A549 (cell line): ENCODE data around the gene BFSP1. TPM values are rescaled to one million over a fixed set of nuclear protein-coding genes. Genes with fewer than 3 reads are reported as not detected.

Experiments
- ATAC-seq, 2 experiments: fragments of 200-7000 bp in 1 of 2; fragments of >200 bp in 1 of 2; cut with Nextera tagmentation in 1 of 2; cut with Tn5 transposase in 1 of 2; 3 replicates each; pipeline versions ENCODE4 v1.8.0 to v1.9.1; 2018 to 2020; ENCODE audit warnings: mild to moderate bottlenecking in 1 of 2, moderate library complexity in 1 of 2
- CTCF ChIA-PET: fragments of 300-600 bp; sonication (Branson Sonifier 250); formaldehyde crosslinking; extraction: SDS; loops from one replicate; lab custom pipeline; 2021; ENCODE audit warnings: antibody characterized with exemption, inconsistent platforms; lab: Yijun Ruan, JAX
- POLR2A ChIA-PET: fragments of 350-600 bp; formaldehyde crosslinking; extraction: SDS; loops from one replicate; lab custom pipeline; 2021; ENCODE audit warnings: antibody characterized with exemption, inconsistent platforms; lab: Yijun Ruan, JAX
- DNase-seq, 2 experiments: peaks; one replicate each; pipeline versions ENCODE4 v3.0.0 to v3.0.0-alpha.2; 2011 to 2016; ENCODE audit warnings: low read depth in 1 of 2, low spot score in 1 of 2
- FAIRE-seq: peaks from 2 replicates; lab custom pipeline; 2011; peaks lifted over from hg19 to GRCh38; lab: Jason Lieb, UNC
- H3K27ac ChIP-seq, 2 experiments: fragments of >200 bp; sonication (Bioruptor Twin); formaldehyde crosslinking; 3 replicates each; pipeline ENCODE4 v1.5.1; 2016 to 2017
- H3K4me1 ChIP-seq: fragments of >200 bp; sonication (Bioruptor Twin); formaldehyde crosslinking; 3 replicates; pipeline ENCODE4 v1.6.1; 2016
- H3K4me2 ChIP-seq: fragments of >200 bp; sonication (Bioruptor Twin); formaldehyde crosslinking; 3 replicates; pipeline ENCODE4 v1.6.1; 2016
- H3K4me3 ChIP-seq: fragments of >200 bp; sonication (Bioruptor Twin); formaldehyde crosslinking; 3 replicates; pipeline ENCODE4 v1.5.1; 2016
- H3K9me3 ChIP-seq: fragments of >200 bp; sonication (Bioruptor Twin); formaldehyde crosslinking; 3 replicates; pipeline ENCODE4 v1.6.1; 2016
- ATOH8 ChIP-seq: fragments of 250-450 bp; sonication (Bioruptor Pico); IDR thresholded peaks from 2 replicates; pipeline ENCODE4 v1.5.0; 2020; ENCODE audit warnings: low read depth, mild to moderate bottlenecking, moderate library complexity
- BCL3 ChIP-seq: fragments of >200 bp; sonication (Bioruptor Twin); formaldehyde crosslinking; IDR thresholded peaks from 3 replicates; pipeline ENCODE4 v1.6.1; 2016
- BHLHE40 ChIP-seq: IDR thresholded peaks from 2 replicates; pipeline ENCODE4 v1.6.1; 2012; ENCODE audit warnings: low read depth, low read length, inconsistent platforms
- CBX8 ChIP-seq: fragments of 200-600 bp; sonication (generic); IDR thresholded peaks from 2 replicates; pipeline ENCODE4 v1.6.1; 2016
- CHD2 ChIP-seq: fragments of 150-350 bp; IDR thresholded peaks from 2 replicates; pipeline ENCODE4 v1.6.1; 2014; ENCODE audit warnings: low read length; ENCODE audit not compliant: partially characterized antibody
- CHD4 ChIP-seq: fragments of 200-600 bp; sonication (generic); IDR thresholded peaks from 2 replicates; pipeline ENCODE4 v1.6.1; 2016; ENCODE audit warnings: antibody characterized with exemption, mild to moderate bottlenecking, borderline replicate concordance
- EP300 ChIP-seq, 2 experiments: fragments of >200 bp; sonication (Bioruptor Twin); formaldehyde crosslinking; IDR thresholded peaks; 2 replicates in 1 of 2; 3 replicates in 1 of 2; pipeline ENCODE4 v1.6.1; 2016 to 2017
- ESRRA ChIP-seq: fragments of 150-350 bp; IDR thresholded peaks from 2 replicates; pipeline ENCODE4 v1.6.1; 2014; ENCODE audit warnings: mild to moderate bottlenecking, low read length, borderline replicate concordance
- FOSL2 ChIP-seq, 2 experiments: fragments of 450-650 bp in 1 of 2; fragments of >200 bp in 1 of 2; sonication (Bioruptor Twin) in 1 of 2; formaldehyde crosslinking; IDR thresholded peaks; 2 replicates each; pipeline versions ENCODE4 v1.5.0 to v1.6.1; 2016 to 2020; ENCODE audit warnings: mild to moderate bottlenecking in 1 of 2, moderate library complexity in 1 of 2
- GATA3 ChIP-seq: IDR thresholded peaks from 2 replicates; pipeline ENCODE4 v1.6.1; 2012; ENCODE audit warnings: borderline replicate concordance
- HDAC2 ChIP-seq: fragments of 200-600 bp; sonication (generic); IDR thresholded peaks from 2 replicates; pipeline ENCODE4 v1.6.1; 2016
- HOXA7 ChIP-seq: fragments of 250-450 bp; sonication (Bioruptor Pico); IDR thresholded peaks from 2 replicates; pipeline ENCODE4 v1.5.0; 2020; ENCODE audit warnings: mild to moderate bottlenecking, moderate library complexity
- HOXB13 ChIP-seq: fragments of 250-450 bp; sonication (Bioruptor Pico); IDR thresholded peaks from 2 replicates; pipeline ENCODE4 v1.5.0; 2020; ENCODE audit warnings: low read depth, mild to moderate bottlenecking, moderate library complexity
- HOXB5 ChIP-seq: fragments of 250-450 bp; sonication (Bioruptor Pico); IDR thresholded peaks from 2 replicates; pipeline ENCODE4 v1.5.0; 2020; ENCODE audit warnings: mild to moderate bottlenecking, moderate library complexity
- KDM1A ChIP-seq: fragments of 200-600 bp; sonication (generic); IDR thresholded peaks from 2 replicates; pipeline ENCODE4 v1.6.1; 2016; ENCODE audit warnings: low read depth, mild to moderate bottlenecking
- KDM5A ChIP-seq: fragments of 200-600 bp; sonication (generic); IDR thresholded peaks from 2 replicates; pipeline ENCODE4 v1.6.1; 2016; ENCODE audit warnings: antibody characterized with exemption, mild to moderate bottlenecking
- MAX ChIP-seq: IDR thresholded peaks from 2 replicates; pipeline ENCODE4 v1.6.1; 2012
- MAZ ChIP-seq: fragments of 150-350 bp; IDR thresholded peaks from 2 replicates; pipeline ENCODE4 v1.6.1; 2014; ENCODE audit warnings: antibody characterized with exemption, low read depth, low read length, borderline replicate concordance
- NFE2L2 ChIP-seq: fragments of 150-350 bp; conservative IDR thresholded peaks from 2 replicates; pipeline ENCODE4 v1.6.1; 2014; ENCODE audit warnings: low read length
- PHF8 ChIP-seq: fragments of 200-600 bp; sonication (generic); IDR thresholded peaks from 2 replicates; pipeline ENCODE4 v1.6.1; 2016; ENCODE audit warnings: low read depth, mild to moderate bottlenecking, antibody characterized with exemption, moderate library complexity, borderline replicate concordance
- POLR2AphosphoS2 ChIP-seq: conservative IDR thresholded peaks from 2 replicates; pipeline ENCODE4 v1.6.1; 2012; ENCODE audit warnings: low read length, improper control_type of control experiment, inconsistent platforms
- RCOR1 ChIP-seq: fragments of 150-350 bp; IDR thresholded peaks from 2 replicates; pipeline ENCODE4 v1.6.1; 2014; ENCODE audit warnings: antibody characterized with exemption, low read length, low read depth
- RFX5 ChIP-seq: fragments of 450-650 bp; IDR thresholded peaks from 2 replicates; pipeline ENCODE4 v1.7.1; 2014; ENCODE audit warnings: antibody characterized with exemption, mild to moderate bottlenecking, moderate library complexity
- SREBF2 ChIP-seq: fragments of 450-650 bp; IDR thresholded peaks from 2 replicates; pipeline ENCODE4 v1.6.1; 2014; ENCODE audit warnings: mild to moderate bottlenecking, moderate library complexity
- TFCP2L1 ChIP-seq: fragments of 250-450 bp; sonication (Bioruptor Pico); IDR thresholded peaks from 2 replicates; pipeline ENCODE4 v1.5.0; 2021; ENCODE audit warnings: mild to moderate bottlenecking
- TP53 ChIP-seq: fragments of 250-450 bp; sonication (Bioruptor Pico); IDR thresholded peaks from 2 replicates; pipeline ENCODE4 v1.5.0; 2021; ENCODE audit warnings: mild to moderate bottlenecking, moderate library complexity
- ZFP36 ChIP-seq: fragments of 450-650 bp; IDR thresholded peaks from 2 replicates; pipeline ENCODE4 v1.6.1; 2014; ENCODE audit warnings: borderline replicate concordance; ENCODE audit not compliant: partially characterized antibody
- ZNF302 ChIP-seq: fragments of 250-450 bp; sonication (Bioruptor Pico); IDR thresholded peaks from 2 replicates; pipeline ENCODE4 v1.9.0; 2021; ENCODE audit warnings: inconsistent platforms, mild to moderate bottlenecking, moderate library complexity
- ZSCAN20 ChIP-seq: fragments of 250-450 bp; sonication (Bioruptor Pico); IDR thresholded peaks from 2 replicates; pipeline ENCODE4 v1.8.0; 2022; ENCODE audit warnings: mild to moderate bottlenecking, moderate library complexity
- WGBS: methylation state at CpG from one replicate; pipeline ENCODE4 v1.1.6; 2017; ENCODE audit errors: missing lambda C conversion rate; 5-methylcytosine and 5-hydroxymethylcytosine counted together
- polyA plus RNA-seq, 4 experiments: library from polyadenylated mRNA; depleted of rRNA in 3 of 4; stranded (reverse); fragments of >200 nt; fragmentation: RNase III in 1 of 4; extraction: RNeasy Plus Mini Kit Qiagen cat#74134 plus additional on column Dnase treatment in 1 of 4; gene quantifications; 2 replicates in 3 of 4; 3 replicates in 1 of 4; pipeline ENCODE4 v1.2.3, GENCODE V29; 2011 to 2017
- TF ChIP-seq, protein P1 (sequence below): IDR thresholded peaks from 2 replicates; pipeline ENCODE4 v1.6.1; 2012; ENCODE audit warnings: low read depth, borderline replicate concordance
- TF ChIP-seq, protein P2 (sequence below): fragments of 450-650 bp; IDR thresholded peaks from 2 replicates; pipeline ENCODE4 v1.6.1; 2014; ENCODE audit warnings: antibody characterized with exemption

The BFSP1 gene
- polyA plus RNA-seq, 2 of the 4 experiments (the other 2 are of a cell fraction): 7.2 to 8.3 TPM

- ChIA-PET CTCF (no interaction called here), POLR2A (no interaction called here)
- TF ChIP-seq EP300 (IDR thresholded peaks at IDR 0.05): no peak
- TF ChIP-seq RFX5: no peak
- TF ChIP-seq HOXB13 (CRISPR knock-in tag): no peak
- TF ChIP-seq HDAC2: no peak
- TF ChIP-seq BCL3: no peak
- no peak for TF ChIP-seq CHD4
- TF ChIP-seq TFCP2L1 (CRISPR knock-in tag): no peak
- TF ChIP-seq ATOH8 (CRISPR knock-in tag): no peak
- TF ChIP-seq ZSCAN20: no peak
- no peak for TF ChIP-seq RCOR1
- TF ChIP-seq CHD2: no peak
- TF ChIP-seq BHLHE40: no peak
- no peak for TF ChIP-seq CBX8
- no peak for TF ChIP-seq SREBF2
- TF ChIP-seq HOXB5 (CRISPR knock-in tag): no peak
- TF ChIP-seq NFE2L2: no peak
- ATAC-seq (no peak; a peak in 1 of 6 replicates), FAIRE-seq (no peak), DNase-seq (no peak)
- Histone ChIP-seq H3K9me3 (no peaks in the 10 kb centered on the region), H3K4me3 (no peak overlapping the region), H3K4me1 (no peaks in the 10 kb centered on the region), H3K27ac (no peak overlapping the region), H3K4me2 (no peak overlapping the region)
- WGBS: 53% methylated on average over 10 of the region's 10 CpGs
Measured at GRCh38 chr20:17471606-17472187, 59.5 kb downstream of the BFSP1 start.

DNA sequence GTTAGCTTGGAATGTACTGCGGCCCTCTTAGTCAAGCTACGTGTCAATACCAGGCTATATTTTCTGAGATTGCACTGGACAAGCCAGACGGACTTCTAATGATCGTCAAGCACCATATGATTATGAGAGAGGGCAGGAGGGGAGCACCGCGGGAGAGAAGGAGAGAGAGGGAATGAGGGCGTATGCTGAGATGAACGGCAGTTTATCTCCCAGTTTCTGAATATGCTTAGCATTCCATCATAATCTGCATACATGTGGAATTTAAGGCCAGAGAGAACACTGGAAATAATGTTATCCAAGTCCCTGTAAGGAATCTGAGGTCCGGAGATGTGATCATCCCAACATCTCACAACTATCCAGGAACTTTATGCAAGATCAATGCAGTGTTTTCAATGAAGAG lies 60.2 kb downstream of the BFSP1 start:
- FAIRE-seq (no peak), DNase-seq (no peak), ATAC-seq (no peak)
- Histone ChIP-seq H3K27ac (no peak overlapping the region), H3K4me3 (no peak overlapping the region), H3K9me3 (no peaks in the 10 kb centered on the region), H3K4me2 (no peak overlapping the region), H3K4me1 (no peaks in the 10 kb centered on the region)
- ChIA-PET CTCF (no interaction called here), POLR2A (no interaction called here)
- WGBS: 72% methylated on average over 9 of the region's 9 CpGs
- no peak for TF ChIP-seq SREBF2
- no peak for TF ChIP-seq HOXA7 (CRISPR knock-in tag)
- no peak for TF ChIP-seq NFE2L2
- no peak for TF ChIP-seq MAX
- TF ChIP-seq KDM5A: no peak
- TF ChIP-seq, protein P1, sequence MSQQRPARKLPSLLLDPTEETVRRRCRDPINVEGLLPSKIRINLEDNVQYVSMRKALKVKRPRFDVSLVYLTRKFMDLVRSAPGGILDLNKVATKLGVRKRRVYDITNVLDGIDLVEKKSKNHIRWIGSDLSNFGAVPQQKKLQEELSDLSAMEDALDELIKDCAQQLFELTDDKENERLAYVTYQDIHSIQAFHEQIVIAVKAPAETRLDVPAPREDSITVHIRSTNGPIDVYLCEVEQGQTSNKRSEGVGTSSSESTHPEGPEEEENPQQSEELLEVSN: no peak
- TF ChIP-seq TP53 (CRISPR knock-in tag): no peak
- no peak for TF ChIP-seq POLR2AphosphoS2
- TF ChIP-seq RFX5: no peak
- no peak for TF ChIP-seq ESRRA
- no peak for TF ChIP-seq GATA3
- TF ChIP-seq, protein P2, sequence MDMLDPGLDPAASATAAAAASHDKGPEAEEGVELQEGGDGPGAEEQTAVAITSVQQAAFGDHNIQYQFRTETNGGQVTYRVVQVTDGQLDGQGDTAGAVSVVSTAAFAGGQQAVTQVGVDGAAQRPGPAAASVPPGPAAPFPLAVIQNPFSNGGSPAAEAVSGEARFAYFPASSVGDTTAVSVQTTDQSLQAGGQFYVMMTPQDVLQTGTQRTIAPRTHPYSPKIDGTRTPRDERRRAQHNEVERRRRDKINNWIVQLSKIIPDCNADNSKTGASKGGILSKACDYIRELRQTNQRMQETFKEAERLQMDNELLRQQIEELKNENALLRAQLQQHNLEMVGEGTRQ: no peak
- no peak for TF ChIP-seq KDM1A
- no peak for TF ChIP-seq FOSL2 (IDR thresholded peaks at IDR 0.05)
- no peak for TF ChIP-seq FOSL2 (CRISPR knock-in tag; IDR thresholded peaks at IDR 0.05)
- no peak for TF ChIP-seq ATOH8 (CRISPR knock-in tag)
- no peak for TF ChIP-seq PHF8
- TF ChIP-seq ZFP36: no peak
- no peak for TF ChIP-seq MAZ
- no peak for TF ChIP-seq CHD2
- no peak for TF ChIP-seq ZNF302 (CRISPR knock-in tag)
